ENCODE results near the gene SYMPK. TPM values are rescaled to one million over a fixed set of nuclear protein-coding genes. Genes with fewer than 3 reads are reported as not detected.

The SYMPK gene
- total RNA-seq, 1 donor from 2014 or later, result 103 TPM

- Histone ChIP-seq H3K9me3 (no peaks in the 10 kb centered on the region), H3K36me3 (peaks cover 86 to 100% of the 10 kb centered on the region in 2 donors), H3K4me1 (no peaks in the 10 kb centered on the region), H3K27me3 (no peaks in the 10 kb centered on the region), H3K27ac (no peak overlapping the region), H3K4me3 (no peak overlapping the region)
- intact Hi-C loops (cut with DNase I), result no loop called here
- TF ChIP-seq CTCF (IDR thresholded peaks at IDR 0.05), result no peak
- DNase-seq (ENCODE audit: low spot score in 2 of 2), result no peak
Observed at GRCh38 chr19:45828523-45828922, 34.4 kb downstream of the SYMPK start.

- Histone ChIP-seq H3K9me3 (no peaks in the 10 kb centered on the region), H3K4me3 (no peak overlapping the region), H3K4me1 (no peaks in the 10 kb centered on the region), H3K36me3 (peaks cover 88 to 100% of the 10 kb centered on the region in 2 donors), H3K27me3 (no peaks in the 10 kb centered on the region), H3K27ac (no peak overlapping the region)
- DNase-seq (ENCODE audit: low spot score in 2 of 2), result no peak
- no peak for TF ChIP-seq CTCF (IDR thresholded peaks at IDR 0.05)
- intact Hi-C loops (cut with DNase I), result no loop called here
Observed at GRCh38 chr19:45827459-45828093, 35.4 kb downstream of the SYMPK start.

- Histone ChIP-seq H3K27ac (no peak overlapping the region), H3K4me1 (no peaks in the 10 kb centered on the region), H3K27me3 (no peaks in the 10 kb centered on the region), H3K4me3 (no peak overlapping the region), H3K36me3 (peaks cover 89 to 97% of the 10 kb centered on the region in 2 donors), H3K9me3 (no peaks in the 10 kb centered on the region)
- intact Hi-C loops (cut with DNase I), result no loop called here
- TF ChIP-seq CTCF (IDR thresholded peaks at IDR 0.05), result no peak
- DNase-seq (ENCODE audit: low spot score in 2 of 2), result no peak
Observed at GRCh38 chr19:45826934-45827333, 36.0 kb downstream of the SYMPK start.

GRCh38 chr19:45825917-45826893 lies 36.7 kb downstream of the SYMPK start:
- H3K4me1 ChIP-seq, result no peaks in the 10 kb centered on the region
- intact Hi-C loops (cut with DNase I), result no loop called here
- no peak overlapping the region for H3K4me3 ChIP-seq
- TF ChIP-seq CTCF (IDR thresholded peaks at IDR 0.05), result no peak
- H3K36me3 ChIP-seq, result peaks cover 88 to 95% of the 10 kb centered on the region in 2 donors
- H3K9me3 ChIP-seq, result no peaks in the 10 kb centered on the region
- no peaks in the 10 kb centered on the region for H3K27me3 ChIP-seq
- no peak for DNase-seq (ENCODE audit: low spot score in 2 of 2)
- H3K27ac ChIP-seq, result no peak overlapping the region

GRCh38 chr19:45825263-45825605 lies 37.7 kb downstream of the SYMPK start:
- H3K4me1 ChIP-seq, result no peaks in the 10 kb centered on the region
- H3K4me3 ChIP-seq, result no peak overlapping the region
- H3K27me3 ChIP-seq, result no peaks in the 10 kb centered on the region
- intact Hi-C loops (cut with DNase I), result no loop called here
- no peak overlapping the region for H3K27ac ChIP-seq
- no peak for DNase-seq (ENCODE audit: low spot score in 2 of 2)
- no peak for TF ChIP-seq CTCF (IDR thresholded peaks at IDR 0.05)
- H3K9me3 ChIP-seq, result no peaks in the 10 kb centered on the region
- H3K36me3 ChIP-seq, result peaks cover 88 to 93% of the 10 kb centered on the region in 2 donors
